ENCODE data around the gene MAGI2. TPM values are rescaled to one million over a fixed set of nuclear protein-coding genes. Genes with fewer than 3 reads are reported as not detected.

Gene MAGI2
- total and polyA plus RNA-seq, 2 donors (not counting 3 experiments of a cell fraction or from before 2014, with no cell fraction given): 0.28 to 6.0 TPM

DNA sequence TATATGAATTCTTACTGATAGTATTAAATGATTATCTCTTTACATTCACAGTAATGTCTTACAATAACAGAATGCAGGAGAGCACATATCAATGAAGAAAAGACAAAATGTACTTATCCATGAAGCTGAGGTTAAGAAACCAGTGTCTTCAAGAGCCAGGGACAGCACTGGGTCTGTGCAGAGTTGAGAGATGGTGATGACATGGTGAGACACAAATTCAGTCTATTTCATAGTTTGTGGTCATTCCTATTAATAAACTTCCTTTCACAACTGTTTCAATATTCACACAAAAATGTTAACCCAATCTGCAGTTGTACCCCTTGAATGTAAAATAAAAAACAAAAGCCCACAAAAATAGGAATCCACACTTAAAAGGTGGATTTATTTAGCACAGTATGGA is 5.3 kb upstream of the MAGI2 start:
- no peak overlapping the region for H3K9ac ChIP-seq (replicated peaks; ENCODE audit: extremely low read depth, insufficient read depth, low read length)
- POLR2A ChIA-PET: no interaction called here
- intact Hi-C loops (cut with micrococcal nuclease): no loop called here

DNA sequence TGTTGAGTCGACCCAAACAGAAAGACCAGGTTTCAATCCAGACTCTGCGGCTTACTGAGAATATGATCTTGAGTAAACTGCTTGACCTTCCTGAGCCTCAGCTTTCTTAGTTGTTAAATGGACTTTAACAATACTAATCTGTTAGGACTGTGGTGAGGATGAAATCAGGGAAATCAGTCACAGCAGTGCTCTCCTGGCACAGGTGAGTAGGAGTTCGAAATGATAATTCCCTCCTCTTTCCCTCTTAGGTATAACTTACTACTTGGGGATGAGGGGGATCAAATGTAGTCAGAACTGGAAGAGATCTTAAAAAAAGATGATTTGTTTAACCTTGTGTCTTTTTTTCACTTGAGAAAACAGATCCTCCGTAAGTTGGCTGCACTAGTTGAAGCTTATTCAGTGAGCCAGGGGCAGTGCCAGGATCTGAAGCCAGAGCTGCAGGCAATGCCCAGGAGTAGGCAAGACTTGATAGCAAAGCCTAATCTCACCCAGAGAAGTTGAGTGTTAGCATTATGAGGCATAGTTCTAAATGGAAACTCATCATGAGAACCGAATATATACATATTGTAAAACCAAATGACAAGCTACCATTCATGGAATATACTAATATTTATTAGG is 1.8 kb upstream of the MAGI2 start:
- CTCF ChIA-PET: interaction anchor here (2.1 kb wide), 1 partner anchor 157 kb away, joined by 10 read pairs; no protein-coding TSS in a partner anchor
- dilution Hi-C loops (cut with MboI; ENCODE audit: extremely low pct_ligation_motif_present, low sequenced_read_pairs) (no loop called here), intact Hi-C loops (cut with micrococcal nuclease) (no loop called here)
- Histone ChIP-seq H3K27ac (ENCODE audit: insufficient read depth, low read depth, low read length) (no peak overlapping the region), H2AFZ (ENCODE audit: low read depth, low read length) (no peak overlapping the region), H3K9me1 (replicated peaks; ENCODE audit: control insufficient read depth, extremely low read depth, insufficient read depth, low read length) (no peaks in the 10 kb centered on the region), H4K20me1 (replicated peaks; ENCODE audit: control insufficient read depth, extremely low read depth, insufficient read depth, low read length) (no peaks in the 10 kb centered on the region), H3K4me2 (ENCODE audit: insufficient read depth, low read length) (peak overlapping the region; percentile 81), H3K9me3 (replicated peaks; ENCODE audit: control insufficient read depth, insufficient read depth, low read length) (no peaks in the 10 kb centered on the region), H3K4me1 (ENCODE audit: control insufficient read depth, extremely low read depth, insufficient read depth, low read length) (peaks cover 19% of the 10 kb centered on the region), H3K9ac (replicated peaks; ENCODE audit: extremely low read depth, insufficient read depth, low read length) (no peak overlapping the region), H3K27me3 (ENCODE audit: control insufficient read depth in 2 of 2, insufficient read depth in 2 of 2, low read length in 2 of 2) (no peaks in the 10 kb centered on the region), H3K79me2 (ENCODE audit: control insufficient read depth, insufficient read depth, low read length) (peaks cover 12% of the 10 kb centered on the region), H3K4me3 (replicated peaks in 1 of 3; ENCODE audit: insufficient read depth in 1 of 3, low read depth in 1 of 3, low read length in 3 of 3) (peak overlapping the region in 1 of 3 experiments; percentile 84), H3K36me3 (ENCODE audit: control insufficient read depth in 2 of 2, extremely low read depth in 1 of 2, insufficient read depth in 2 of 2, low read length in 2 of 2) (peaks cover 4 to 9% of the 10 kb centered on the region in 2 experiments)
- BruUV-seq (replicated peaks): no TSS peak
- TF ChIP-seq FOS (IDR thresholded peaks at IDR 0.05; ENCODE audit: borderline replicate concordance, insufficient read depth, low read length) (no peak), GATA2 (IDR thresholded peaks at IDR 0.05; ENCODE audit: insufficient read depth, insufficient read length, low read depth, low read length) (no peak), MYC (IDR thresholded peaks at IDR 0.05; ENCODE audit: low read depth, low read length) (no peak)
- TF ChIP-seq, protein P1, sequence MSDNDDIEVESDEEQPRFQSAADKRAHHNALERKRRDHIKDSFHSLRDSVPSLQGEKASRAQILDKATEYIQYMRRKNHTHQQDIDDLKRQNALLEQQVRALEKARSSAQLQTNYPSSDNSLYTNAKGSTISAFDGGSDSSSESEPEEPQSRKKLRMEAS (IDR thresholded peaks at IDR 0.05; ENCODE audit: insufficient read depth, insufficient read length): no peak
- FAIRE-seq: no peak
- DNase-seq (ENCODE audit: low read depth, low spot score): no peak
- POLR2A ChIA-PET: no interaction called here

More for the DNA sequence above, 5.3 kb upstream of the MAGI2 start:
- Histone ChIP-seq H3K27me3 (ENCODE audit: control insufficient read depth in 2 of 2, insufficient read depth in 2 of 2, low read length in 2 of 2) (no peaks in the 10 kb centered on the region), H3K36me3 (ENCODE audit: control insufficient read depth in 2 of 2, extremely low read depth in 1 of 2, insufficient read depth in 2 of 2, low read length in 2 of 2) (peaks cover 4 to 9% of the 10 kb centered on the region in 2 experiments), H4K20me1 (replicated peaks; ENCODE audit: control insufficient read depth, extremely low read depth, insufficient read depth, low read length) (no peaks in the 10 kb centered on the region), H3K4me2 (ENCODE audit: insufficient read depth, low read length) (no peak overlapping the region), H3K9me3 (replicated peaks; ENCODE audit: control insufficient read depth, insufficient read depth, low read length) (no peaks in the 10 kb centered on the region), H3K27ac (ENCODE audit: insufficient read depth, low read depth, low read length) (no peak overlapping the region), H3K9me1 (replicated peaks; ENCODE audit: control insufficient read depth, extremely low read depth, insufficient read depth, low read length) (no peaks in the 10 kb centered on the region), H2AFZ (ENCODE audit: low read depth, low read length) (no peak overlapping the region), H3K4me3 (replicated peaks in 1 of 3; ENCODE audit: insufficient read depth in 1 of 3, low read depth in 1 of 3, low read length in 3 of 3) (no peak overlapping the region), H3K4me1 (ENCODE audit: control insufficient read depth, extremely low read depth, insufficient read depth, low read length) (peaks cover 19% of the 10 kb centered on the region), H3K79me2 (ENCODE audit: control insufficient read depth, insufficient read depth, low read length) (peaks cover 12% of the 10 kb centered on the region)
- TF ChIP-seq FOS (IDR thresholded peaks at IDR 0.05; ENCODE audit: borderline replicate concordance, insufficient read depth, low read length): no peak
- no TSS peak for BruUV-seq (replicated peaks)
- dilution Hi-C loops (cut with MboI; ENCODE audit: extremely low pct_ligation_motif_present, low sequenced_read_pairs): no loop called here
- no peak for DNase-seq (ENCODE audit: low read depth, low spot score)
- CTCF ChIA-PET: no interaction called here
- FAIRE-seq: no peak
